ENCODE measurements around the gene MS4A7.

DNA sequence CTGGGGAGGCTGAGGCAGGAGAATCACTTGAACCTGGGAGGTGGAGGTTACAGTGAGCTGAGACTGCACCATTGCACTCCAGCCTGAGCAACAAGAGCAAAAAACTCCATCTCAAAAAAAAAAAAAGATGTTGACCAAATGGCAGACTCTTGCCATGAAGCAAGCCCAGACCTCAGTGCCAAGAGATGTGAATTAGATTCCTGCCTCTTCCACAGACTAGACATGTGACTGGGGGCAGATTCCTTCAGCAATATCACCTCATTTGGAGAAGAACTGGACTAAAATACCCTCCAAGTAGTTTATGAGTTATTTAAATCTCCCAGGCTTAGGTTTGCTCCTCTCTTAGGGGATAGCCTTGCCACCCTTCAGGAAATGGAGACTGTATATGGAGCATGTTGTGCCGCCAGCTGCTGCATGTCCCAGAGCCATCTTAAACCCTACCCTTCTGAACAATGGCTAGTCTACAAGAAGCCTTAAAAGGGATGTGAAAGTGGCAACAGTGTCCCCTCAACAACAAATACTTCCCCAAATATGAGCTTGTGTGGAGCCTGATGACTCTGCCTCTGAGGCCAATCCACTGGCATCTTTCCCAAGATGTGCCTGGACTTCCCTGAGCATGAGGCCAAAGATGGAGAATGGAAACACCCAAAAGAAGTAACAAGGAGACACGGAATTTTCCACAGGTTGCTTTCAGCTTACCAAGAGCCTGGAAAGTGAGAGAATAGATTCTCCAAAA, 763 bp upstream of the MS4A7 start:
- TF ChIP-seq, protein P1, sequence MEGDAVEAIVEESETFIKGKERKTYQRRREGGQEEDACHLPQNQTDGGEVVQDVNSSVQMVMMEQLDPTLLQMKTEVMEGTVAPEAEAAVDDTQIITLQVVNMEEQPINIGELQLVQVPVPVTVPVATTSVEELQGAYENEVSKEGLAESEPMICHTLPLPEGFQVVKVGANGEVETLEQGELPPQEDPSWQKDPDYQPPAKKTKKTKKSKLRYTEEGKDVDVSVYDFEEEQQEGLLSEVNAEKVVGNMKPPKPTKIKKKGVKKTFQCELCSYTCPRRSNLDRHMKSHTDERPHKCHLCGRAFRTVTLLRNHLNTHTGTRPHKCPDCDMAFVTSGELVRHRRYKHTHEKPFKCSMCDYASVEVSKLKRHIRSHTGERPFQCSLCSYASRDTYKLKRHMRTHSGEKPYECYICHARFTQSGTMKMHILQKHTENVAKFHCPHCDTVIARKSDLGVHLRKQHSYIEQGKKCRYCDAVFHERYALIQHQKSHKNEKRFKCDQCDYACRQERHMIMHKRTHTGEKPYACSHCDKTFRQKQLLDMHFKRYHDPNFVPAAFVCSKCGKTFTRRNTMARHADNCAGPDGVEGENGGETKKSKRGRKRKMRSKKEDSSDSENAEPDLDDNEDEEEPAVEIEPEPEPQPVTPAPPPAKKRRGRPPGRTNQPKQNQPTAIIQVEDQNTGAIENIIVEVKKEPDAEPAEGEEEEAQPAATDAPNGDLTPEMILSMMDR (IDR thresholded peaks at IDR 0.05; ENCODE audit: borderline replicate concordance, extremely low read depth, low read length, poor library complexity, severe bottlenecking), result no peak
- no peak for TF ChIP-seq EZH2 (IDR thresholded peaks at IDR 0.05; ENCODE audit: borderline replicate concordance, low read depth, low read length, severe bottlenecking)
